WERI-Rb-1 (cell line): ENCODE measurements around the gene MMAB.
A peak's percentile ranks its signal among the peaks of the same experiment; 100 is the strongest.

Experiments used
- DNase-seq: peaks from one replicate; pipeline ENCODE4 v3.0.0-alpha.2; 2020
- H3K27ac ChIP-seq: fragments of 250-450 bp; sonication (Bioruptor Pico); 2 replicates; pipeline ENCODE4 v1.5.1; 2020; ENCODE audit warnings: mild to moderate bottlenecking, moderate library complexity
- H3K27me3 ChIP-seq: fragments of 250-450 bp; sonication (Bioruptor Pico); 2 replicates; pipeline ENCODE4 v1.5.1; 2021; ENCODE audit warnings: mild to moderate bottlenecking, low read depth, moderate library complexity; ENCODE audit not compliant: insufficient read depth, severe bottlenecking
- H3K36me3 ChIP-seq: fragments of 250-450 bp; sonication (Bioruptor Pico); 2 replicates; pipeline ENCODE4 v1.5.1; 2020; ENCODE audit warnings: mild to moderate bottlenecking, moderate library complexity
- H3K4me3 ChIP-seq: 2 replicates; pipeline ENCODE4 v1.5.1; 2011; ENCODE audit warnings: low read depth, mild to moderate bottlenecking, control low read depth, low read length
- H3K9me3 ChIP-seq: fragments of 250-450 bp; sonication (Bioruptor Pico); 2 replicates; pipeline ENCODE4 v1.5.1; 2021; ENCODE audit warnings: mild to moderate bottlenecking, moderate library complexity; ENCODE audit not compliant: severe bottlenecking
- CTCF ChIP-seq: IDR thresholded peaks from 2 replicates; pipeline ENCODE4 v1.5.1; 2011; ENCODE audit warnings: low read depth, mild to moderate bottlenecking, control low read depth, inconsistent platforms, low read length

MMAB gene

DNA sequence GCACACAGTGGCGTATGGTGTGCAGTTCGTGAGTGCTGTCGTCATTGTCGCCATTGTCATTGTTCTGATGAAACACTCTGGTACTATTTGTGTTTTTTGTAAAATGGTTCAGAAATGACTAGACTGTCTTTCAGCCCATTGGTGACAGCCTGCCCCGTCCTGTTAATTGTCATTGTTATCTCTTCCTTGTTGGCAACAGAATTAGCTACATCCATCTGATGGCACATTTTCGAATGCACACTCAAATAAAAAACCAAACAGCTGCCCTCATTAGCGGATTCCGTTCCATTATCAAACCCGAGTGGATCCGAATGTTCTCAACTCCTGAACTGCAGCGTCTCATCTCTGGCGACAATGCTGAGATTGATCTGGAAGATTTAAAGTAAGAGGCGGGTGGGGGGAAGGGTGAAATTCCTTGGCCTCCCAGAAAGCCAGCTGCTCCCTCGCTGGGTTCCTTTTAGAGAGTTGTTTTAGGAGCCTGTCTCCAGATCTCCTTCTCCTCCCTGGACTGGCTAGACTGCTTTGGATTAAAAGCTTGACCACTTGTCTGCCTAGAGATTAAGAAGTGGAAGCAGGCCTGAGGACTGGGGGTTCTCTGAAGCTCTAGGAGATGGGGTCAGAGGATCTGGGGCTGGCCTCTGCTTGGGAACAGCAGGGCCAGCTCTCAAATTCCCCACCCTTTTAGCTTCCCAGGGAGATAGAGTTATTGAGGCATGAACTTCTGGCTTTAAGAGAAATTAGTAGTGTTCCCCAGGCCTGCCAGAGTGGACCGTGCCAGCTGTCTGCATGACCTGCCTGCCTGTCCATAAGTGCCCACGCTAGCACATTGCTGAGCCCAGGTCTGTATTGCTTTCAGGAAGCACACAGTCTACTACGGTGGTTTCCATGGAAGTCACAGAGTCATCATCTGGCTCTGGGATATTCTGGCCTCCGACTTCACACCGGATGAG, 43.3 kb downstream of the MMAB start:
- Histone ChIP-seq H3K4me3 (no peak overlapping the region), H3K27ac (peak overlapping the region; percentile 97), H3K27me3 (no peaks in the 10 kb centered on the region), H3K36me3 (no peaks in the 10 kb centered on the region; the same call in none of the 2 replicates), H3K9me3 (no peaks in the 10 kb centered on the region)
- no peak for TF ChIP-seq CTCF
- peak; percentile 87 for DNase-seq

- no peaks in the 10 kb centered on the region for H3K27me3 ChIP-seq
- no peak for DNase-seq
- H3K4me3 ChIP-seq, result no peak overlapping the region
- H3K36me3 ChIP-seq, result peaks cover 2% of the 10 kb centered on the region
- no peaks in the 10 kb centered on the region for H3K9me3 ChIP-seq
- peak overlapping the region; percentile 97 for H3K27ac ChIP-seq
- TF ChIP-seq CTCF, result no peak; the same call in 1 of the 2 replicates
These were observed 45.7 kb downstream of the MMAB start for GRCh38 chr12:109527489-109528123.

DNA sequence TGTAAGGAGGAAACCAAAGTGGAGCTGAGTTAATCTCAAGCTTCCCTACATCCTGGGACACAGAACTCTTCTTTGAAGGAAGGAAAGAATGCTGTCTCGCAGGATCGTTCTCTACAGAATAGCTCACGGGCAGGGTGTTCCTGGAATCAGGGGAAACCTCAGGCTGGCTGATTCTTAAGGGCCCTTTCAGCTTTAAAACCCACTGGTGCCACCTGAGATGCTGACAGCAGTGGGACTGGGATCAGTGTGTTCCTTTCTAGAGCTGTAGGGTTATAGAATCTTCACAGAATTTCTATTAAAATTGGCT, 48.1 kb downstream of the MMAB start:
- TF ChIP-seq CTCF, result no peak
- no peaks in the 10 kb centered on the region for H3K27me3 ChIP-seq

GRCh38 chr12:109524466-109525278, 48.6 kb downstream of the MMAB start:
- no peak for TF ChIP-seq CTCF
- no peaks in the 10 kb centered on the region for H3K9me3 ChIP-seq
- H3K27ac ChIP-seq, result peak overlapping the region; percentile 97
- no peaks in the 10 kb centered on the region for H3K27me3 ChIP-seq
- peak; percentile 77 for DNase-seq
- H3K36me3 ChIP-seq, result peaks cover 20% of the 10 kb centered on the region
- H3K4me3 ChIP-seq, result peak overlapping the region; percentile 1; the same call in 1 of the 2 replicates

More for the DNA sequence above, 48.1 kb downstream of the MMAB start:
- Histone ChIP-seq H3K36me3 (peaks cover 20% of the 10 kb centered on the region), H3K27ac (peak overlapping the region; percentile 97), H3K4me3 (no peak overlapping the region; the same call in 1 of the 2 replicates), H3K9me3 (no peaks in the 10 kb centered on the region)
- DNase-seq, result no peak

- DNase-seq, result peak; percentile 61
- no peaks in the 10 kb centered on the region for H3K9me3 ChIP-seq
- TF ChIP-seq CTCF, result no peak; the same call in 1 of the 2 replicates
- H3K4me3 ChIP-seq, result no peak overlapping the region
- peaks cover 20% of the 10 kb centered on the region for H3K36me3 ChIP-seq
- H3K27me3 ChIP-seq, result no peaks in the 10 kb centered on the region
- H3K27ac ChIP-seq, result peak overlapping the region; percentile 97
These were observed 49.8 kb downstream of the MMAB start for GRCh38 chr12:109523504-109523903.
